Vagina (tissue), 2 donors: ENCODE measurements around the gene EIF5A. TPM values are rescaled to one million over a fixed set of nuclear protein-coding genes. Genes with fewer than 3 reads are reported as not detected.

Experiments
- DNase-seq, 2 donors: peaks; one replicate each; pipeline ENCODE4 v3.0.0-alpha.2; 2017; ENCODE audit errors: extremely low spot score in 2 of 2
- H3K27ac ChIP-seq: fragments of 200-600 bp; sonication (generic); one replicate; pipeline ENCODE4 v1.5.1; 2019
- H3K27me3 ChIP-seq: fragments of 200-600 bp; sonication (generic); one replicate; pipeline ENCODE4 v1.5.1; 2019
- H3K36me3 ChIP-seq, 2 donors: fragments of 200-600 bp; sonication (generic); one replicate each; pipeline ENCODE4 v1.5.1; 2017 to 2019
- H3K4me1 ChIP-seq: fragments of 200-600 bp; sonication (generic); one replicate; pipeline ENCODE4 v1.5.1; 2019
- H3K4me3 ChIP-seq, 2 donors: fragments of 200-600 bp; sonication (generic); 1 replicate in 1 of 2; 2 replicates in 1 of 2; pipeline ENCODE4 v1.5.1; 2016 to 2019
- H3K9me3 ChIP-seq: fragments of 200-600 bp; sonication (generic); one replicate; pipeline ENCODE4 v1.5.1; 2019
- CTCF ChIP-seq, 3 experiments: fragments of 450-650 bp in 2 of 3; fragments of 200-600 bp in 1 of 3; sonication (generic) in 1 of 3; IDR thresholded peaks; one replicate each; pipeline ENCODE4 v1.5.1; 2017 to 2019; ENCODE audit warnings: antibody characterized with exemption in 3 of 3, mild to moderate bottlenecking in 2 of 3, moderate library complexity in 2 of 3
- POLR2A ChIP-seq, 2 donors: fragments of 450-650 bp; IDR thresholded peaks; one replicate each; pipeline ENCODE4 v1.6.1; 2017; ENCODE audit warnings: antibody characterized with exemption in 2 of 2, mild to moderate bottlenecking in 2 of 2, moderate library complexity in 2 of 2
- POLR2AphosphoS5 ChIP-seq, 2 donors: sonication (generic); formaldehyde crosslinking; IDR thresholded peaks; one replicate each; pipeline ENCODE4 v1.9.0; 2017; ENCODE audit warnings: antibody characterized with exemption in 2 of 2, mild to moderate bottlenecking in 2 of 2, low read depth in 1 of 2; ENCODE audit not compliant: insufficient read depth in 1 of 2
- intact Hi-C: fragments of 100-400 bp; cut with DNase I; formaldehyde crosslinking; loops from one replicate; pipeline ENCODE4 v1.15.1; 2023
- total RNA-seq: library from RNA; depleted of rRNA; stranded (reverse); fragments of >200 nt; gene quantifications from one replicate; pipeline ENCODE4 v1.2.3, GENCODE V29; 2016

EIF5A gene
- total RNA-seq, 1 donor from 2014 or later, result 238 TPM

- H3K4me3 ChIP-seq, result no peak overlapping the region
- no peaks in the 10 kb centered on the region for H3K9me3 ChIP-seq
- H3K36me3 ChIP-seq, result peaks cover 0 to 63% of the 10 kb centered on the region in 2 donors
- DNase-seq, result no peak
- no peaks in the 10 kb centered on the region for H3K27me3 ChIP-seq
- H3K4me1 ChIP-seq, result peaks cover 30% of the 10 kb centered on the region
- H3K27ac ChIP-seq, result no peak overlapping the region
- no peak for TF ChIP-seq POLR2A (IDR thresholded peaks at IDR 0.05)
- no peak for TF ChIP-seq CTCF (IDR thresholded peaks at IDR 0.05)
- TF ChIP-seq POLR2AphosphoS5 (IDR thresholded peaks at IDR 0.05; ENCODE audit: insufficient read depth in 1 of 2, low read depth in 1 of 2), result no peak
- intact Hi-C loops, result no loop called here
Measured at GRCh38 chr17:7317161-7317803, 9.9 kb downstream of the EIF5A start.

- TF ChIP-seq POLR2AphosphoS5 (IDR thresholded peaks at IDR 0.05; ENCODE audit: insufficient read depth in 1 of 2, low read depth in 1 of 2), result no peak
- TF ChIP-seq POLR2A (IDR thresholded peaks at IDR 0.05), result no peak
- no peak for TF ChIP-seq CTCF (IDR thresholded peaks at IDR 0.05)
- Histone ChIP-seq H3K4me3 (no peak overlapping the region), H3K36me3 (peaks cover 0 to 63% of the 10 kb centered on the region in 2 donors), H3K27me3 (no peaks in the 10 kb centered on the region), H3K27ac (no peak overlapping the region), H3K4me1 (peaks cover 24% of the 10 kb centered on the region), H3K9me3 (no peaks in the 10 kb centered on the region)
- intact Hi-C loops, result no loop called here
- DNase-seq, result no peak
Measured at GRCh38 chr17:7318121-7318860, 10.9 kb downstream of the EIF5A start.

GRCh38 chr17:7321466-7321865 is 14.0 kb downstream of the EIF5A start:
- Histone ChIP-seq H3K36me3 (peaks cover 0 to 76% of the 10 kb centered on the region in 2 donors), H3K9me3 (no peaks in the 10 kb centered on the region), H3K4me3 (no peak overlapping the region), H3K4me1 (no peaks in the 10 kb centered on the region), H3K27ac (no peak overlapping the region), H3K27me3 (no peaks in the 10 kb centered on the region)
- intact Hi-C loops, result no loop called here
- no peak for DNase-seq
- no peak for TF ChIP-seq POLR2A (IDR thresholded peaks at IDR 0.05)
- TF ChIP-seq CTCF (IDR thresholded peaks at IDR 0.05), result no peak
- no peak for TF ChIP-seq POLR2AphosphoS5 (IDR thresholded peaks at IDR 0.05; ENCODE audit: insufficient read depth in 1 of 2, low read depth in 1 of 2)

GRCh38 chr17:7322520-7323194 is 15.2 kb downstream of the EIF5A start:
- DNase-seq, result no peak
- Histone ChIP-seq H3K36me3 (peaks cover 0 to 68% of the 10 kb centered on the region in 2 donors), H3K4me3 (no peak overlapping the region), H3K27ac (no peak overlapping the region), H3K4me1 (peaks cover 2% of the 10 kb centered on the region), H3K27me3 (no peaks in the 10 kb centered on the region), H3K9me3 (no peaks in the 10 kb centered on the region)
- no peak for TF ChIP-seq POLR2A (IDR thresholded peaks at IDR 0.05)
- TF ChIP-seq POLR2AphosphoS5 (IDR thresholded peaks at IDR 0.05; ENCODE audit: insufficient read depth in 1 of 2, low read depth in 1 of 2), result no peak
- no peak for TF ChIP-seq CTCF (IDR thresholded peaks at IDR 0.05)
- intact Hi-C loops, result no loop called here
